GM04503 (cell line): ENCODE measurements around the gene KRT83.
"Not testable (repeated sequence)": the region's sequence is repeated elsewhere in the genome, so short reads cannot be mapped to it uniquely, and the experiment has no call there.

Experiments
- DNase-seq: peaks from one replicate; pipeline ENCODE4 v3.0.0-alpha.2; 2012; ENCODE audit warnings: low read depth

KRT83 gene

GRCh38 chr12:52286857-52287785, 34.1 kb downstream of the KRT83 start:
- DNase-seq: not testable (repeated sequence)

- DNase-seq: no peak
Measured at GRCh38 chr12:52285851-52286530, 35.2 kb downstream of the KRT83 start.

GRCh38 chr12:52285172-52285745, 35.9 kb downstream of the KRT83 start:
- no peak for DNase-seq

- DNase-seq: no peak
Measured at GRCh38 chr12:52284562-52285171, 36.5 kb downstream of the KRT83 start.

- peak; percentile 97 for DNase-seq
Measured at GRCh38 chr12:52280796-52281560, 40.2 kb downstream of the KRT83 start.

- DNase-seq: peak; percentile 85
Measured at GRCh38 chr12:52280319-52280795, 40.8 kb downstream of the KRT83 start.

- DNase-seq: no peak
Measured at GRCh38 chr12:52279422-52280318, 41.5 kb downstream of the KRT83 start.

- no peak for DNase-seq
Measured at GRCh38 chr12:52278575-52279421, 42.4 kb downstream of the KRT83 start.

- no peak for DNase-seq
Measured at GRCh38 chr12:52277486-52278245, 43.5 kb downstream of the KRT83 start.

- DNase-seq: no peak
Measured at GRCh38 chr12:52275686-52276085, 45.5 kb downstream of the KRT83 start.

- no peak for DNase-seq
Measured at GRCh38 chr12:52274521-52275120, 46.6 kb downstream of the KRT83 start, which contains the start of gene KRT86. Gene KRT86 (plus strand): TSS chr12:52274645. CDS start chr12:52301917, 27,272 bp downstream.

GRCh38 chr12:52271158-52271557, 50.0 kb downstream of the KRT83 start:
- no peak for DNase-seq

GRCh38 chr12:52270541-52271070, 50.6 kb downstream of the KRT83 start:
- DNase-seq: no peak

- no peak for DNase-seq
Measured at GRCh38 chr12:52268212-52268611, 53.0 kb downstream of the KRT83 start.

- no peak for DNase-seq
Measured at GRCh38 chr12:52267699-52268098, 53.5 kb downstream of the KRT83 start.

- no peak for DNase-seq
Measured at GRCh38 chr12:52267266-52267665, 53.9 kb downstream of the KRT83 start.

GRCh38 chr12:52266514-52266913, 54.7 kb downstream of the KRT83 start:
- DNase-seq: no peak

GRCh38 chr12:52264435-52264825, 56.8 kb downstream of the KRT83 start:
- DNase-seq: no peak
